K562 (cell line): Measurements from ENCODE around the gene GTF2H4. TPM values are rescaled to one million over a fixed set of nuclear protein-coding genes. Genes with fewer than 3 reads are reported as not detected.

Source experiments
- ATAC-seq: fragments of 200-7000 bp; cut with Tn5 transposase; 3 replicates; pipeline ENCODE4 v1.9.1; 2020; ENCODE audit warnings: moderate library complexity
- BruUV-seq: library from RNA; stranded (reverse); fragments of 400-500 nt; replicated peaks from 2 replicates; lab custom pipeline; 2021; lab: Mats Ljungman, UMichigan
- CTCF ChIA-PET: fragments of 300-600 bp; formaldehyde crosslinking; extraction: SDS; loops from one replicate; lab custom pipeline; 2021; ENCODE audit warnings: low intra/inter-chr PET ratio; lab: Yijun Ruan, JAX
- POLR2A ChIA-PET: fragments of 300-600, 350-650 bp; sonication (Branson Sonifier 250); formaldehyde crosslinking; extraction: SDS; loops from one replicate; lab custom pipeline; 2021; ENCODE audit warnings: antibody characterized with exemption, inconsistent platforms; lab: Yijun Ruan, JAX
- DNase-seq, 4 experiments: peaks; one replicate each; pipeline versions ENCODE4 v3.0.0 to v3.0.0-alpha.2; 2011 to 2018; ENCODE audit warnings: low spot score in 3 of 4, mixed read lengths in 3 of 4; ENCODE audit errors: extremely low read depth in 1 of 4
- FAIRE-seq: peaks from 2 replicates; lab custom pipeline; 2011; peaks lifted over from hg19 to GRCh38; lab: Jason Lieb, UNC
- H2AFZ ChIP-seq: 2 replicates; pipeline ENCODE4 v1.6.0; 2011; ENCODE audit warnings: low read depth, low read length, control low read depth, inconsistent platforms
- H3K27ac ChIP-seq: fragments of 200-600 bp; 3 replicates; pipeline ENCODE4 v1.8.0; 2011; ENCODE audit warnings: low read depth, mild to moderate bottlenecking, control low read depth, inconsistent platforms, low read length, moderate library complexity, mixed read lengths; ENCODE audit errors: extremely low read depth
- H3K27me3 ChIP-seq, 2 experiments: fragments of 300-600 bp in 1 of 2; 2 replicates in 1 of 2; 3 replicates in 1 of 2; pipeline versions ENCODE4 v1.6.0 to v1.8.0; 2011; ENCODE audit warnings: inconsistent platforms in 2 of 2, low read length in 2 of 2, mild to moderate bottlenecking in 1 of 2, mixed read lengths in 1 of 2, moderate library complexity in 1 of 2; ENCODE audit not compliant: control insufficient read depth in 2 of 2, insufficient read depth in 2 of 2
- H3K36me3 ChIP-seq: fragments of 300-600 bp; 3 replicates; pipeline ENCODE4 v1.8.0; 2011; ENCODE audit warnings: mild to moderate bottlenecking, low read length, inconsistent platforms; ENCODE audit not compliant: control insufficient read depth, insufficient read depth
- H3K4me1 ChIP-seq, 2 experiments: fragments of 200-600 bp in 1 of 2; replicated peaks in 1 of 2; 2 replicates in 1 of 2; 3 replicates in 1 of 2; pipeline versions ENCODE4 v1.5.1 to v1.8.0; 2011; ENCODE audit warnings: inconsistent platforms in 2 of 2, low read length in 2 of 2, mild to moderate bottlenecking in 1 of 2, mixed read lengths in 1 of 2, moderate library complexity in 1 of 2; ENCODE audit not compliant: control insufficient read depth in 2 of 2, insufficient read depth in 2 of 2
- H3K4me2 ChIP-seq: 2 replicates; pipeline ENCODE4 v1.6.1; 2011; ENCODE audit warnings: low read length, control low read depth, inconsistent platforms, mixed read lengths; ENCODE audit not compliant: insufficient read depth
- H3K4me3 ChIP-seq: fragments of 200-600 bp; sonication (generic), shearing (Covaris generic); 2 replicates; pipeline ENCODE4 v1.5.1; 2016; ENCODE audit warnings: control low read depth, inconsistent platforms
- H3K79me2 ChIP-seq: fragments of 200-600 bp; 3 replicates; pipeline ENCODE4 v1.8.0; 2011; ENCODE audit warnings: low read length, inconsistent platforms; ENCODE audit not compliant: control insufficient read depth, insufficient read depth
- H3K9ac ChIP-seq, 2 experiments: 2 replicates each; pipeline versions ENCODE4 v1.6.0 to v1.6.1; 2011; ENCODE audit warnings: low read depth in 2 of 2, low read length in 2 of 2, control low read depth in 1 of 2, inconsistent platforms in 1 of 2, mild to moderate bottlenecking in 1 of 2, mixed read lengths in 1 of 2; ENCODE audit not compliant: insufficient read depth in 1 of 2
- H3K9me1 ChIP-seq: one replicate; pipeline ENCODE4 v1.6.0; 2011; ENCODE audit warnings: inconsistent platforms, mild to moderate bottlenecking, low read length, moderate library complexity; ENCODE audit not compliant: control insufficient read depth, insufficient read depth
- H3K9me3 ChIP-seq: replicated peaks from 2 replicates; pipeline ENCODE4 v1.5.1; 2011; ENCODE audit warnings: low read depth, low read length, inconsistent platforms; ENCODE audit not compliant: control insufficient read depth, insufficient read depth
- H4K20me1 ChIP-seq: replicated peaks from 2 replicates; pipeline ENCODE4 v1.6.1; 2011; ENCODE audit warnings: low read length, inconsistent platforms, mixed read lengths; ENCODE audit not compliant: control insufficient read depth, insufficient read depth
- ARNT ChIP-seq, 2 experiments: fragments of 450-650 bp; IDR thresholded peaks; 2 replicates each; pipeline ENCODE4 v1.6.1; 2016; ENCODE audit warnings: mild to moderate bottlenecking in 1 of 2
- FOXA3 ChIP-seq, 2 experiments: fragments of 450-650 bp in 1 of 2; sonication (generic) in 1 of 2; formaldehyde crosslinking; IDR thresholded peaks in 1 of 2; conservative IDR thresholded peaks in 1 of 2; 2 replicates each; pipeline versions ENCODE4 v1.4.0 to v1.8.0; 2020 to 2022; ENCODE audit warnings: mild to moderate bottlenecking in 2 of 2, missing genetic modification reagents in 1 of 2
- FOXJ2 ChIP-seq: fragments of 200-800 bp; sonication (Bioruptor generic); IDR thresholded peaks from 2 replicates; pipeline ENCODE4 v1.6.1; 2016; ENCODE audit warnings: missing genetic modification characterization, missing compliant biosample characterization
- HMG20A ChIP-seq: fragments of 450-650 bp; formaldehyde crosslinking; conservative IDR thresholded peaks from 2 replicates; pipeline ENCODE4 v1.4.0; 2020; ENCODE audit warnings: mild to moderate bottlenecking, mixed read lengths
- JUN ChIP-seq, 2 experiments: sonication (generic) in 1 of 2; formaldehyde crosslinking in 1 of 2; IDR thresholded peaks; 2 replicates each; pipeline versions ENCODE4 v1.6.1 to v1.8.0; 2012 to 2022; ENCODE audit warnings: borderline replicate concordance in 2 of 2, mild to moderate bottlenecking in 2 of 2, improper control_type of control experiment in 1 of 2, low read depth in 1 of 2, low read length in 1 of 2, missing genetic modification reagents in 1 of 2
- KLF13 ChIP-seq: fragments of 450-650 bp; IDR thresholded peaks from 2 replicates; pipeline ENCODE4 v1.6.1; 2016; ENCODE audit warnings: missing genetic modification characterization, low read depth, mild to moderate bottlenecking, missing compliant biosample characterization, moderate library complexity, borderline replicate concordance
- PCBP2 ChIP-seq: fragments of 200-400 bp; formaldehyde crosslinking; IDR thresholded peaks from 2 replicates; pipeline ENCODE4 v1.6.1; 2018; ENCODE audit warnings: low read length, low read depth, mild to moderate bottlenecking, moderate library complexity; ENCODE audit not compliant: poor library complexity, severe bottlenecking
- YY1 ChIP-seq, 3 experiments: IDR thresholded peaks; 2 replicates each; pipeline ENCODE4 v1.6.1; 2011; ENCODE audit warnings: low read length in 2 of 3, mild to moderate bottlenecking in 2 of 3, moderate library complexity in 2 of 3, borderline replicate concordance in 1 of 3, control low read depth in 1 of 3, low read depth in 1 of 3; ENCODE audit not compliant: insufficient read depth in 3 of 3, insufficient replicate concordance in 2 of 3, control insufficient read depth in 1 of 3, insufficient read length in 1 of 3; ENCODE audit errors: extremely low read depth in 1 of 3
- ZNF324 ChIP-seq: fragments of 250-450 bp; sonication (Bioruptor Pico); IDR thresholded peaks from 2 replicates; pipeline ENCODE4 v1.4.0; 2020; ENCODE audit warnings: mild to moderate bottlenecking
- ZNF347 ChIP-seq: fragments of 450-650 bp; formaldehyde crosslinking; IDR thresholded peaks from 2 replicates; pipeline ENCODE4 v1.4.0; 2020; ENCODE audit warnings: low read depth, mild to moderate bottlenecking, moderate library complexity
- WGBS: fragments of 100-300 bp; shearing (Covaris generic); methylation state at CpG from one replicate; pipeline ENCODE4 v1.1.6; 2016; ENCODE audit warnings: low coverage, mixed read lengths; ENCODE audit not compliant: insufficient coverage; ENCODE audit errors: missing lambda C conversion rate; 5-methylcytosine and 5-hydroxymethylcytosine counted together
- in situ Hi-C: fragments of 300-500 bp; cut with MboI; formaldehyde crosslinking; loops from 4 replicates; pipeline ENCODE4 v1.15.0; 2018; ENCODE audit warnings: inconsistent platforms, mixed read lengths
- intact Hi-C: fragments of 100-400 bp; cut with micrococcal nuclease; formaldehyde crosslinking; loops from 2 replicates; pipeline ENCODE4 v1.14.2; 2022
- polyA plus RNA-seq, 8 experiments: library from polyadenylated mRNA; depleted of rRNA in 4 of 8; stranded (reverse) in 5 of 8; unstranded in 3 of 8; fragments of >200 nt; fragmentation: Nextera tagmentation in 2 of 8; fragmentation: Illumina TruSeq in 1 of 8; extraction: Ambion mirVana in 2 of 8; extraction: Trizol in 1 of 8; gene quantifications; 2 replicates each; pipeline versions ENCODE4 v1.2.1 to v1.2.3, GENCODE V29; 2011 to 2014; ENCODE audit warnings: inconsistent platforms in 1 of 8, missing spikeins in 1 of 8
- total RNA-seq, 7 experiments: library from RNA; depleted of rRNA in 6 of 7; stranded (reverse); fragments of >200 nt in 6 of 7; fragmentation: Illumina TruSeq in 2 of 7; extraction: Trizol in 2 of 7; gene quantifications; 2 replicates each; pipeline versions ENCODE4 v1.2.1 to v1.2.3, GENCODE V29; 2011 to 2021; ENCODE audit warnings: low replicate concordance in 1 of 7
- TF ChIP-seq, protein P1 (sequence below): fragments of 250-450 bp; sonication (Bioruptor Pico); IDR thresholded peaks from 2 replicates; pipeline ENCODE4 v1.6.1; 2021; ENCODE audit warnings: mild to moderate bottlenecking
- TF ChIP-seq, protein P2 (sequence below): fragments of 450-650 bp; IDR thresholded peaks from 2 replicates; pipeline ENCODE4 v1.6.1; 2017; ENCODE audit warnings: antibody characterized with exemption

The GTF2H4 gene
- total and polyA plus RNA-seq, 9 of the 15 experiments (the other 6 are each of a cell fraction or from before 2014, with no cell fraction given) = 3.6 to 86.1 (median 39.6) TPM

DNA sequence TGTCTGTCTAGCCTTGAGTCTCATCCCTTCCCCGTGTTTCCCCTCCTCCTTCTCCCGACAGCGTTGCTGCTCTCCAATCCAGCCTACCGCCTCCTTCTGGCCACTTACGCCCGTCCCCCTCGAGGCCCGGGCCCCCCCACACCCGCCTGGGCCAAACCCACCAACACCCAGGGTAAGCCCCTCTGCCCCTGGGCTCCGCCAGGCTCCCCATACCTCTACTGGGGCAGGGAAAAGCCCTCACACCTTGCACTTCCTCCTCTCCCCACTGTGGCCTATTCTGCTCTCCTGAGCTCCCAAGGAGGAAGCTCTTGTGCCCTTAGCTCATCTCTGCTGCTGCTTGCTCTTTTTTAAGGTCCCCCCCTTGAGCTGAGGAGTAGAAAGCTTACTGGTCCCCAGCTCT is 12.7 kb upstream of the GTF2H4 start:
- BruUV-seq = no TSS peak
- intact Hi-C loops (no loop called here), in situ Hi-C loops (no loop called here)
- Histone ChIP-seq H3K9me1 (no peaks in the 10 kb centered on the region), H4K20me1 (no peaks in the 10 kb centered on the region; the same call in 1 of the 2 replicates), H3K36me3 (peaks cover 83% of the 10 kb centered on the region), H2AFZ (no peak overlapping the region), H3K27ac (no peak overlapping the region), H3K9ac (no peak overlapping the region; a peak in 1 of 4 replicates), H3K4me1 (peaks cover 0 to 17% of the 10 kb centered on the region in 2 experiments; a peak in 1 of 5 replicates), H3K4me3 (no peak overlapping the region), H3K79me2 (no peaks in the 10 kb centered on the region), H3K27me3 (no peaks in the 10 kb centered on the region), H3K4me2 (no peak overlapping the region), H3K9me3 (no peaks in the 10 kb centered on the region)
- FAIRE-seq (no peak), ATAC-seq (no peak), DNase-seq (no peak)
- 55% methylated on average over 4 of the region's 10 CpGs for WGBS
- POLR2A ChIA-PET = interaction anchor here (1.1 to 2.5 kb wide), 5 partner anchors 10 to 20 kb away, joined by 4 to 10 read pairs (median 5); no protein-coding TSS in a partner anchor
- CTCF ChIA-PET = no interaction called here
- TF ChIP-seq, protein P1, sequence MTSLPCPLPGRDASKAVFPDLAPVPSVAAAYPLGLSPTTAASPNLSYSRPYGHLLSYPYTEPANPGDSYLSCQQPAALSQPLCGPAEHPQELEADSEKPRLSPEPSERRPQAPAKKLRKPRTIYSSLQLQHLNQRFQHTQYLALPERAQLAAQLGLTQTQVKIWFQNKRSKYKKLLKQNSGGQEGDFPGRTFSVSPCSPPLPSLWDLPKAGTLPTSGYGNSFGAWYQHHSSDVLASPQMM (CRISPR knock-in tag) = no peak
- TF ChIP-seq ZNF324 (no peak), PCBP2 (no peak), JUN (IDR thresholded peaks at IDR 0.05; ENCODE audit: borderline replicate concordance, low read depth, low read length) (no peak), JUN (CRISPR knock-in tag; IDR thresholded peaks at IDR 0.05; ENCODE audit: borderline replicate concordance) (no peak), YY1 (IDR thresholded peaks at IDR 0.05; ENCODE audit: borderline replicate concordance in 1 of 3, control insufficient read depth in 1 of 3, extremely low read depth in 1 of 3, insufficient read depth in 3 of 3, insufficient read length in 1 of 3, insufficient replicate concordance in 2 of 3, low read depth in 1 of 3, low read length in 2 of 3) (no peak), FOXJ2 (tag) (no peak), KLF13 (tag) (no peak), ZNF347 (no peak), HMG20A (no peak), FOXA3 (CRISPR knock-in tag; conservative IDR thresholded peaks at IDR 0.05 in 1 of 2, IDR thresholded peaks at IDR 0.05 in 1 of 2) (no peak), ARNT (IDR thresholded peaks at IDR 0.05) (no peak)
- TF ChIP-seq, protein P2, sequence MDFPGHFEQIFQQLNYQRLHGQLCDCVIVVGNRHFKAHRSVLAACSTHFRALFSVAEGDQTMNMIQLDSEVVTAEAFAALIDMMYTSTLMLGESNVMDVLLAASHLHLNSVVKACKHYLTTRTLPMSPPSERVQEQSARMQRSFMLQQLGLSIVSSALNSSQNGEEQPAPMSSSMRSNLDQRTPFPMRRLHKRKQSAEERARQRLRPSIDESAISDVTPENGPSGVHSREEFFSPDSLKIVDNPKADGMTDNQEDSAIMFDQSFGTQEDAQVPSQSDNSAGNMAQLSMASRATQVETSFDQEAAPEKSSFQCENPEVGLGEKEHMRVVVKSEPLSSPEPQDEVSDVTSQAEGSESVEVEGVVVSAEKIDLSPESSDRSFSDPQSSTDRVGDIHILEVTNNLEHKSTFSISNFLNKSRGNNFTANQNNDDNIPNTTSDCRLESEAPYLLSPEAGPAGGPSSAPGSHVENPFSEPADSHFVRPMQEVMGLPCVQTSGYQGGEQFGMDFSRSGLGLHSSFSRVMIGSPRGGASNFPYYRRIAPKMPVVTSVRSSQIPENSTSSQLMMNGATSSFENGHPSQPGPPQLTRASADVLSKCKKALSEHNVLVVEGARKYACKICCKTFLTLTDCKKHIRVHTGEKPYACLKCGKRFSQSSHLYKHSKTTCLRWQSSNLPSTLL = no peak
